T1000 (cell line): ENCODE results near the gene MTHFD1L.
"Not testable (repeated sequence)": the region's sequence is repeated elsewhere in the genome, so short reads cannot be mapped to it uniquely, and the experiment has no call there.

Experiments used
- DNase-seq: peaks from one replicate; lab custom pipeline; 2025; ENCODE audit warnings: mixed read lengths; lab: John Stamatoyannopoulos, UW

Gene MTHFD1L

GRCh38 chr6:151123641-151124040 lies 258.1 kb downstream of the MTHFD1L start:
- not testable (repeated sequence) for DNase-seq

GRCh38 chr6:151125242-151125641 lies 259.7 kb downstream of the MTHFD1L start:
- not testable (repeated sequence) for DNase-seq

- DNase-seq: not testable (repeated sequence)
Measured at GRCh38 chr6:151125651-151126416, 260.3 kb downstream of the MTHFD1L start.

- DNase-seq: not testable (repeated sequence)
Measured at GRCh38 chr6:151126417-151126724, 260.9 kb downstream of the MTHFD1L start.

GRCh38 chr6:151127133-151127798 lies 261.8 kb downstream of the MTHFD1L start:
- DNase-seq: not testable (repeated sequence)

GRCh38 chr6:151128763-151129370 lies 263.4 kb downstream of the MTHFD1L start:
- no peak for DNase-seq

GRCh38 chr6:151130329-151130728 lies 264.8 kb downstream of the MTHFD1L start:
- DNase-seq: no peak

GRCh38 chr6:151131324-151132007 lies 266.0 kb downstream of the MTHFD1L start:
- no peak for DNase-seq

GRCh38 chr6:151136141-151136755 lies 270.7 kb downstream of the MTHFD1L start:
- no peak for DNase-seq

GRCh38 chr6:151137542-151137941 lies 272.0 kb downstream of the MTHFD1L start:
- no peak for DNase-seq

- no peak for DNase-seq
Measured at GRCh38 chr6:151139524-151139923, 274.0 kb downstream of the MTHFD1L start.

GRCh38 chr6:151140767-151141166 lies 275.3 kb downstream of the MTHFD1L start:
- DNase-seq: no peak

GRCh38 chr6:151141685-151142084 lies 276.2 kb downstream of the MTHFD1L start:
- no peak for DNase-seq

GRCh38 chr6:151142676-151143075 lies 277.2 kb downstream of the MTHFD1L start:
- no peak for DNase-seq

- DNase-seq: no peak
Measured at GRCh38 chr6:151143337-151143736, 277.8 kb downstream of the MTHFD1L start.

GRCh38 chr6:151143806-151144205 lies 278.3 kb downstream of the MTHFD1L start:
- no peak for DNase-seq

GRCh38 chr6:151147118-151147832 lies 281.8 kb downstream of the MTHFD1L start:
- DNase-seq: no peak

- no peak for DNase-seq
Measured at GRCh38 chr6:151148111-151148510, 282.6 kb downstream of the MTHFD1L start.

- no peak for DNase-seq
Measured at GRCh38 chr6:151149793-151150192, 284.3 kb downstream of the MTHFD1L start.
